ENCODE data around the gene FBXO48. TPM values are rescaled to one million over a fixed set of nuclear protein-coding genes. Genes with fewer than 3 reads are reported as not detected.
A peak's percentile ranks its signal among the peaks of the same experiment; 100 is the strongest.

The FBXO48 gene
- polyA plus RNA-seq, 1 donor (not counting 4 experiments of a cell fraction or from before 2014, with no cell fraction given), result 1.9 TPM

DNA sequence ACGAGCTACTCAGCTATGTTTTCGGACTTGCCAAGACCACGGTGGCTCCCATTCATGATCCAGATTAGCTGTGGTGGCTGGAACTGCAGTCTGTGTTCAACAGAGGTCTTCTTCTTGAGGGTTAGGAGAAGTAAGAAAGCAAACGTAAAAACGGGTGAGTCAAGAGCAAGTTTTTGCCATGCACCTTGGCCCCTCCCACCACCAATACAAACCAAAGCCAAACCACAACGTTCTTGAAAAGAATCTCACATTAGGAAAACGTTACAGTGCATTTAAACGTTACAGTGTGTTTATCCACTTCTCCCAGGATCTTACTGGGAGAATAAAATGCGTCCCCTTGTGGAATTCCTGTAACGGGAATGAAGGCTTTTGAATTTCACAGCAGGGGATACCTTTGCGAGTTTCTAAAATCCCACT lies 725 bp downstream of the FBXO48 start:
- peak; percentile 49 for FAIRE-seq
- H3K27ac ChIP-seq (ENCODE audit: control insufficient read depth, insufficient read depth, low read length), result peak overlapping the region; percentile 99
- dilution Hi-C loops (cut with MboI; ENCODE audit: extremely low pct_ligation_motif_present, low sequenced_read_pairs), result no loop called here

DNA sequence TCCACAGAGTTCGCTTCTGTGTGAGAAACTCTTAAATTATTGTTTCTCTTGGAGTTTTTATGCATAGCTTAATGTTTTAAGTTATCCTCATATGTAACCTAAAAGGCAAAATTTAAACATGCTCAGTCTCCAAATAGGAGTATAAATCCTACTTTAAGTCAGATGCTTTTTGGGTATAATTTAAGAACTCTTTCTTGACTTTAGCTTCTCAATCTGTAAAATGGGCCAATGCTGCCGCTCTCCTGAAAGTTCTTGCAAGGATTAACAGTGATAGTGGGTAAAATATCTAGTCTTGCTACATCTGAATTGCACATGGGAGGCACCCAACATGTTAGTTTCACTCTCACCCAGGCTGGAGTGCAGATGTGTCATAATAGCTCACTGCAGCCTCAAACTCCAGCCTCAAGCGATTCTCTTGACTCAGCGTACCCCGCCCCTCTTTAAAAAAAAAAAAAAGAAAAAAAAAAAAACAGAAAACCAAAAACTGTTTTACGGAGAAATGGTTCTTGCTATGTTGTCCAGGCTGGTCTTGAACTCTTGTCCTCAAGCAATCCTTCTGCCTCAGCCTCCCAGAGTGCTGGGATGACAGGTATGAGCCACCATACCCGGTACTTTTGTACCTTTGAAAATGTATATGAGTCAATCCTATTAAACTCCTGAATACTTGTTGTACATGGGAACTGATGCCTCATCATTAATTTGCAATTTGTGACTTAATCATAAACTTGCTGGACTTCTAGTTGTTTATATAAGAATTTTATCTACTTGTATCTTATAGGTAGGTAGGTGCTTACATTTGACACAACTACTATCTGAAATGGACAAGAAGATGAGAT lies 1.8 kb downstream of the FBXO48 start:
- H3K9me3 ChIP-seq (ENCODE audit: control insufficient read depth, low read depth, low read length), result no peaks in the 10 kb centered on the region
- H2AFZ ChIP-seq (ENCODE audit: control insufficient read depth, low read length), result no peak overlapping the region
- H3K9me1 ChIP-seq (ENCODE audit: control insufficient read depth, extremely low read depth, insufficient read depth, low read length), result peaks cover 3% of the 10 kb centered on the region
- H3K4me3 ChIP-seq (ENCODE audit: control insufficient read depth in 2 of 3, extremely low read depth in 1 of 3, insufficient read depth in 2 of 3, low read depth in 1 of 3, low read length in 3 of 3), result peak overlapping the region in 2 of 3 experiments; percentile 96 to 97
- peaks cover 7% of the 10 kb centered on the region for H3K79me2 ChIP-seq (ENCODE audit: control insufficient read depth, insufficient read depth, low read length)
- peak overlapping the region; percentile 100 for H3K4me2 ChIP-seq (ENCODE audit: control insufficient read depth, extremely low read depth, insufficient read depth, low read depth, low read length)
- H3K27ac ChIP-seq (ENCODE audit: control insufficient read depth, insufficient read depth, low read length), result peak overlapping the region; percentile 99
- no peaks in the 10 kb centered on the region for H3K27me3 ChIP-seq (ENCODE audit: control insufficient read depth, extremely low read depth, insufficient read depth, low read length)
- dilution Hi-C loops (cut with MboI; ENCODE audit: extremely low pct_ligation_motif_present, low sequenced_read_pairs), result no loop called here
- H3K36me3 ChIP-seq (ENCODE audit: control insufficient read depth in 2 of 2, extremely low read depth in 1 of 2, insufficient read depth in 2 of 2, low read length in 2 of 2), result peaks cover 0 to 2% of the 10 kb centered on the region in 2 experiments
- peak overlapping the region; percentile 36 for H3K9ac ChIP-seq (ENCODE audit: control insufficient read depth, extremely low read depth, insufficient read depth, low read length)
- no peak for FAIRE-seq
- TF ChIP-seq, protein P1, sequence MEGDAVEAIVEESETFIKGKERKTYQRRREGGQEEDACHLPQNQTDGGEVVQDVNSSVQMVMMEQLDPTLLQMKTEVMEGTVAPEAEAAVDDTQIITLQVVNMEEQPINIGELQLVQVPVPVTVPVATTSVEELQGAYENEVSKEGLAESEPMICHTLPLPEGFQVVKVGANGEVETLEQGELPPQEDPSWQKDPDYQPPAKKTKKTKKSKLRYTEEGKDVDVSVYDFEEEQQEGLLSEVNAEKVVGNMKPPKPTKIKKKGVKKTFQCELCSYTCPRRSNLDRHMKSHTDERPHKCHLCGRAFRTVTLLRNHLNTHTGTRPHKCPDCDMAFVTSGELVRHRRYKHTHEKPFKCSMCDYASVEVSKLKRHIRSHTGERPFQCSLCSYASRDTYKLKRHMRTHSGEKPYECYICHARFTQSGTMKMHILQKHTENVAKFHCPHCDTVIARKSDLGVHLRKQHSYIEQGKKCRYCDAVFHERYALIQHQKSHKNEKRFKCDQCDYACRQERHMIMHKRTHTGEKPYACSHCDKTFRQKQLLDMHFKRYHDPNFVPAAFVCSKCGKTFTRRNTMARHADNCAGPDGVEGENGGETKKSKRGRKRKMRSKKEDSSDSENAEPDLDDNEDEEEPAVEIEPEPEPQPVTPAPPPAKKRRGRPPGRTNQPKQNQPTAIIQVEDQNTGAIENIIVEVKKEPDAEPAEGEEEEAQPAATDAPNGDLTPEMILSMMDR (optimal IDR thresholded peaks at IDR 0.05 in 1 of 3, IDR thresholded peaks at IDR 0.05 in 1 of 3, conservative IDR thresholded peaks at IDR 0.05 in 1 of 3; ENCODE audit: extremely low read depth in 1 of 3, insufficient read depth in 2 of 3, low read length in 3 of 3), result no peak
- no peak for TF ChIP-seq EZH2 (IDR thresholded peaks at IDR 0.05; ENCODE audit: low read length)
- no peaks in the 10 kb centered on the region for H4K20me1 ChIP-seq (ENCODE audit: control insufficient read depth, extremely low read depth, insufficient read depth, low read length)
- peaks cover 38% of the 10 kb centered on the region for H3K4me1 ChIP-seq (ENCODE audit: control insufficient read depth, extremely low read depth, insufficient read depth, low read length)
- DNase-seq (ENCODE audit: low read depth, low spot score), result no peak

More for the DNA sequence above, 725 bp downstream of the FBXO48 start:
- Histone ChIP-seq H3K4me1 (ENCODE audit: control insufficient read depth, extremely low read depth, insufficient read depth, low read length) (peaks cover 38% of the 10 kb centered on the region), H4K20me1 (ENCODE audit: control insufficient read depth, extremely low read depth, insufficient read depth, low read length) (no peaks in the 10 kb centered on the region), H3K36me3 (ENCODE audit: control insufficient read depth in 2 of 2, extremely low read depth in 1 of 2, insufficient read depth in 2 of 2, low read length in 2 of 2) (peaks cover 0 to 2% of the 10 kb centered on the region in 2 experiments), H2AFZ (ENCODE audit: control insufficient read depth, low read length) (peak overlapping the region; percentile 99), H3K4me2 (ENCODE audit: control insufficient read depth, extremely low read depth, insufficient read depth, low read depth, low read length) (peak overlapping the region; percentile 100), H3K9ac (ENCODE audit: control insufficient read depth, extremely low read depth, insufficient read depth, low read length) (peak overlapping the region; percentile 98), H3K4me3 (ENCODE audit: control insufficient read depth in 2 of 3, extremely low read depth in 1 of 3, insufficient read depth in 2 of 3, low read depth in 1 of 3, low read length in 3 of 3) (peak overlapping the region; percentile 71 to 97 (median 96)), H3K79me2 (ENCODE audit: control insufficient read depth, insufficient read depth, low read length) (peaks cover 10% of the 10 kb centered on the region), H3K27me3 (ENCODE audit: control insufficient read depth, extremely low read depth, insufficient read depth, low read length) (no peaks in the 10 kb centered on the region), H3K9me3 (ENCODE audit: control insufficient read depth, low read depth, low read length) (no peaks in the 10 kb centered on the region), H3K9me1 (ENCODE audit: control insufficient read depth, extremely low read depth, insufficient read depth, low read length) (peaks cover 3% of the 10 kb centered on the region)
- peak; percentile 73 for DNase-seq (ENCODE audit: low read depth, low spot score)
- no peak for TF ChIP-seq EZH2 (IDR thresholded peaks at IDR 0.05; ENCODE audit: low read length)
- TF ChIP-seq, protein P1 (optimal IDR thresholded peaks at IDR 0.05 in 1 of 3, IDR thresholded peaks at IDR 0.05 in 1 of 3, conservative IDR thresholded peaks at IDR 0.05 in 1 of 3; ENCODE audit: extremely low read depth in 1 of 3, insufficient read depth in 2 of 3, low read length in 3 of 3), result no peak
